Fibroblast of skin of back (primary cell): ENCODE data around the gene GAREM1.
A peak's percentile ranks its signal among the peaks of the same experiment; 100 is the strongest.
"Not testable (repeated sequence)": the region's sequence is repeated elsewhere in the genome, so short reads cannot be mapped to it uniquely, and the experiment has no call there.

ENCODE experiments used
- DNase-seq: peaks from one replicate; pipeline ENCODE4 v3.0.0-alpha.2; 2013

The GAREM1 gene

DNA sequence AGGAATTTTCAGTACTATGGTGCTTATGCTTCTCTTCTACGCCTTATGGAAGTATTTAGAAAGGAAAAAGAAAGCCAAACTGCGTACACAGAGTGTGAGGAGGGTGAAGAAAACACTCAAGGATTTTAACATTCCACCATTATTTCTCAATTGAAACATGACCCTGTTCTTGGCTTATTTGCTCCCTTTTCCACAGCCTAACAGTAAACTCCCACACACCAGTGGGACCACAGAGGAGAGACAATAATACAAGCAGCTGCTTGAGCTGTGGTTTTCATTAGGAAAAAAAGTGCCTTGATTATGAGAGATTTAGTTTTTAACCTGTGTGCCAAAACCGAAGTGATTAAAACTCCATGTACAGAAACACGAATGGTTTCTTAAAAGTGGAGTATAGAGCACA is 146.5 kb downstream of the GAREM1 start:
- DNase-seq: no peak

DNA sequence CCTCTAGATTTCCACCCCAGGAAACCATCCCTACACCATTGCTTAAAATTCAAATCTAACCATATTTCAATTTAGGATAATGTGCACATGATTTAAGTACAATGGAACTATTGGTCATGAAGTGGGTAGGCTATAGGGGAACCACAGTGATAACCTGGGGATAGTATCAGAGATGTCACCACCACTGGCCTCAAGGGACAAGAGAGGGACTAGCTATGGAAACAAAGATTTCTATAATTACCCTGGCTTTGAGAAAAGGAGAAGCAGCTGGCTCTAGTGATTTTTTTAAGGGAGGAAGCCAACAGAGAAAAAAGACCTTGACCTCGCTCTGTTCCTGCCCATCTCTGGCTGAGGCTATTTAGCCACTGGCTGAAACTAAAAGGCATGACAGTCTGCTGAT is 148.9 kb downstream of the GAREM1 start:
- DNase-seq: no peak

DNA sequence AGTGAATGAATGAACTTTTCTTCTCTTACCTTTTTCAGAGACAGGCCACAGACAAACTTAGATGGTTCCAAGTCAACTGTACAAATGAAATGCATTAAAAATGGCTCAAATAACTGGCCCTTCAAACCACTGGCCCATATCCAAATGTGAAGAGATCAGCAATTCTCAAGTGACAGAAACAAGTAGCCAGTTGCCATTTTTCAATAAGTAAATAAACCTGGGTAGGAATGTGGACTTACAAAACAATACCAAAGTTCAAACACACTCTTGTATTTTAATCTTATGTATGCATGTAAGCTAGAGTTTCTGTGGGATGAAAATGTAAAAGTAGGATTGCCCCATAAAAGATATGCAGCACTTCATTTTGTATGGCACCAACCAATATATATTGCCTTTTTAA is 151.6 kb downstream of the GAREM1 start:
- DNase-seq: no peak

GRCh38 chr18:32318581-32318980 is 152.1 kb downstream of the GAREM1 start:
- DNase-seq: no peak

GRCh38 chr18:32317651-32318050 is 153.0 kb downstream of the GAREM1 start:
- DNase-seq: peak; percentile 67

- DNase-seq: peak; percentile 62
These were observed 154.8 kb downstream of the GAREM1 start for GRCh38 chr18:32315881-32316280.

DNA sequence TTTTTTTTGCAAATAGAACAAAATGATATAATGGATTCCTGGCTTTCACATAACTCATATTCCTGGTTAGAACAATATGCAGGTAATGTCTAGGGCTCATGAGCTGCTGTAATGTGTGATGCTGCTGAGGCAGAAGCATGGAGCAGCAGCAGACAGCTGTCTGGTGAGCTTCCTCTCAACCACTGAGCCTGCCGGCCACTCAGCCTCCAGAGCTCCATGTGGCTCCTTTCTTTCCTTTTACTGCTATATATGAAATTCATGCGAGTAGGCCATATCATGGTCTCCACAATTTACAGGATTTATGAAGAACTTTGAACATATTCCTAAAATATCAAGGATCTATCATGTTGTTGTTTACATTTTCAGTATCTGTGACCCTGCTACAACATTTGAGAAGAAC is 159.9 kb downstream of the GAREM1 start:
- no peak for DNase-seq

GRCh38 chr18:32310101-32310500 is 160.6 kb downstream of the GAREM1 start:
- DNase-seq: no peak

DNA sequence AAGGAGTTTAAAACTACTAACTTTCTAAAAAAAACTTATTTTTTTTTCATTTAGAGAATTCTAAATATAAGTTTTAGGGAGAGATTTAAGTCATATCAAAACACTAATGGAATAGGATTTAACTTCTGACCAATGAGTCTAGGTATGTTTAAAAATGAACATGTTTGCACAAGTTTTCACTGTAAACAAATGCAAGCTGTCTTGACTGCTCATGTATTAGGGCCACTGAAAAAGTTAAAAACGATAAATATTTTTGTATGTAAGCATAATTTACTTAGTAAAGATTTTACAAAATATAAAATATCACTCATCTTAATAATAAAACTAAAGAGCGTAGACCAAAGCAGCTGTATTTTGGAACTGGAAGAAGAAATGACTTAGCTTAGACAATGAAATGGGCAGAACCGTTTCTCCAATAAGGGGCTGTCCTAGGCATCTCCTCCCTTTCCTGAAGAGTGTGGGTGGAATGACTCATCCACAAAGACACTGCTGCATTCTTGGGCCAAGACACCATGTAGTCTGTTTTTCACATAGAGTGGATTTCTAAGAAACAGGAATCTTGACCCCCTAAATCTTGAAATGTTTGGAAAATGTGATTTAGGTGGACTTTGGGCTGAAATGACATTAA is 162.1 kb downstream of the GAREM1 start:
- peak; percentile 77 for DNase-seq

- DNase-seq: no peak
These were observed 167.3 kb downstream of the GAREM1 start for GRCh38 chr18:32303400-32303799.

- DNase-seq: no peak
These were observed 167.9 kb downstream of the GAREM1 start for GRCh38 chr18:32302806-32303205.

DNA sequence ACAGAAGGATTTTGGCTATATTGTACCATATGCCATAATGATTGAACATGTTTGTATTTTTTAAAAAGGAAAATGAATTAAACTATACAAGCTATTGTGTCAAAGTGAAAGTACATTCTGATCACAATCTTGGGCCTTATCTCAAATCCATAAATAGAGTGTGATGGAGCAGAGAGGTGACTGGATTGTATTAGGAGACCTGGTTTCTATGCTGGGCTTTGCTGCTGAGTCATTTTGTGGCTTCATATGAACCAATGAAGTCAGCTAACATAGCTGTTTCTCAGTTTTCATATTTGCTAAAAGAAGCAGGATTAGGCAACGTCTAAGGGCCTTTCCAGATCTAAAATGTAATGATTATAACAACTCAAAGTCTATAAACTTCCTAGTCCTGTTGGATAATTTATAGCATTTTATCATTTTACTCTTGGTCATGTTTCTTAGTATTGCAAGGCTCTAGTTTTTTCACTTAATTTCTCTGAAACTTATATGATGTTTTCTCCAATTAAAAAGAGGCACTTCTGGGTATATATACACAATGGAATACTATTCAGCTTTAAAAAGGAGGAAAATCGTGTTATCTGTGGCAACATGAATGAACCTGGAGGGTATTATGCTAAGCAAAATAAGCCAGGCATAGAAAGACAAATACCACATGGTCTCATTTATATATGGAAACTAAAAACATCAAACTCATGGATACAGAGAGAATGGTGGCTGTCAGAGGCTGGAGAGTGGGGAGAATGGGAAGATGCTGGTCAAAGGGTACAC is 168.5 kb downstream of the GAREM1 start:
- peak; percentile 82 for DNase-seq

DNA sequence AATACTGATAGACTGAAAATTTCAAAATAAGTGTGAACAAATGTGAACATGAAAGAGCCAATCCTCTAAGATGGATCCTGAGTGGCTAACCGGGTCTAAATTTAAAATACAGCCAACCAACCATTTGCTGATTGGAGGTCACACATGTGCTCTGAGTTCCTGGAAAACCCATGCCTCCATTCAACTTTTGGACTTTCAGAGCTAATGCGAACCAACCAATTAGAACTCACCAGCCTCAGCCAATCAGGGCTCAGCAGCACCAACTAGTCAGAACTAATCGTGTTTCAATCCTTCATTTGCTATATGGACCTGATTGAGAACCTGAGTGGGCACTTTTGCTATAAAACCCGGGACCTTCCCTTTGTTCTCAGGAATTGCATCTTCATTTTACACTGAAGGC is 169.3 kb downstream of the GAREM1 start:
- no peak for DNase-seq

GRCh38 chr18:32300914-32301313 is 169.8 kb downstream of the GAREM1 start:
- peak; percentile 20 for DNase-seq

- no peak for DNase-seq
These were observed 171.2 kb downstream of the GAREM1 start for GRCh38 chr18:32299484-32299883.

DNA sequence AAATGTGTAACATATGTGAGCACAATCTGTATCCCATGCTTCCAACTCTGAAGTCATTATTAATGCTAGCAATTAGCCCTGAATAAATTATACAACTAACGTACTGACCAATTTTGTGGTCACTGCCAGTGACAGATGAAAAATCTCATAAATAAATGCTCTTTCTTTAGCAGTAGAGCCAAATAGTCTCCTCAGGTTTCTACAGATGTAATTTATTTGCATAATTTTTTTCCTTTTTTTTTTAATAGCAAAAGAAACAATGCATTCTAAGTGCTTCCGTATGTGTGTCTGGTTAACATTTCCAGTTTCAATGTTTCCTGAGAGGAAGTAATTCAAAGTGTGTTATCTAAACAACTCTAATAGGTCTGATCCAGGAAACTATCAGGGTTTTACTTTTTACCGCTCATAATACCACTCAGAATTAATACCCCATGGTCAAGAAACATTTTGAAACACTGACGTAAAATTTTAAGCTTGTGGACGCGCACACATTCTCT is 172.5 kb downstream of the GAREM1 start:
- DNase-seq: no peak

DNA sequence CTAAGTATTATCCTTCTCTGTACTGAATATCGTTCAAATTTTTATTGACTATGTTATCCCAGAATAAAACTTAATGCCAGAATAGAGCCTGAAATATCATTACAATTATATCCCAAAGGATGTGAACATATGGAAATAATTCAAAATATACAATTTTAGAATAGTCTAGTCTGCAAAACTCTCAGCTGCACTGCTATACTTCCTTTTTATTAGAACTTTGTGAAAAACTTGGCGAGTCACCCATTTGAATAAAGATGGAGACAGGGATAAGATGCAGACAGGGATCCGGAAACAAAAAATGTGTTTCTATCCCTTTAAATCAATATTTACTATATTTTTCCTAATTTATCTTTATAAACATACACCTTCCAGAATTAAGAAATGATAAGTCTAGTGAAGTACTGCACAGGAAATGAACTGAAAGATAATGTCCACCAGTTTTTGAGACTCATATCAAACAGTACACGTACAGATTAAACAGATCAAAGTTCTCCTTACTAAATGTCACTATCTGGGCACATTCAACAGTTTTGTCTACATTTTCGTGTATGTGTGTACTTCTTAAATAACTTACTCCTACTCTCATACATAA is 173.0 kb downstream of the GAREM1 start:
- DNase-seq: no peak

- DNase-seq: no peak
These were observed 173.8 kb downstream of the GAREM1 start for GRCh38 chr18:32296851-32297250.

DNA sequence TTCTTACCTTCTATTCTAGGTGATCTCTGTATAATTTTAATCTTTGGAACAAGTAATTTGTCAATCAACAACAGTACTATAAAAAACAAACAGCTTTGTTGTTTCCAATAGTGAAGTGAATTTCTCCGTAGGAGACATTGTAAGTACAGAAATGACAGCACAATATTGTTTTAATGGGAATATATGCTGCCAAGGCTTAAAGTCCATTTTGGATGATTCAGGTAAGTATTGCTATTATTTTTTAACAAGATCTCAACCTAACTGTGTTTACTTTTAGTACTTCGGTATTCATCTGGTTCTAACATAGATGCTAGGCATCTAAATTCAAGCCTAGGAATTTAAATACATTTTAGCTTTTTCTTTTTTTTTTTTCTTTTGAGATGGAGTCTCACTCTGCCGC is 175.1 kb downstream of the GAREM1 start:
- DNase-seq: no peak

DNA sequence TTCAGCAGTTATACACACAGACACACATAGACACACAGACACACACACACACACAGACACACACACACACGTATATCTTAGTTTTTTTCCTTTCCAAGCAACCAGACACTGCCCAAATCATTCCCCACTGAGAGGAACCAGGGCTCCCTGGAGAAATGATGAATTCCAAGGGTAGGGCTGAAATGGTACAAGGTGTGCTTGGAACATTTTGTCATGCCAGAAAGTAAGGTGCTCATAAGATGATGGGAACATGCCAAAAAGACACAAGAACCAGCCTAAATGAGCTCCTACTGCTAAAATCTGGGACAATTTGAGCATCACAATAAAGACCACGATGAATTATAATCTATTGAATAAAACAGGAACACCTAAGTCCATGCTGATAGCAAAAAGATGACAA is 177.6 kb downstream of the GAREM1 start:
- no peak for DNase-seq

- not testable (repeated sequence) for DNase-seq
These were observed 179.1 kb downstream of the GAREM1 start for GRCh38 chr18:32291623-32292022.

GRCh38 chr18:32290810-32291209 is 179.9 kb downstream of the GAREM1 start:
- no peak for DNase-seq

- peak; percentile 70 for DNase-seq
These were observed 181.1 kb downstream of the GAREM1 start for GRCh38 chr18:32289483-32290075.
